Measurements from ENCODE around the gene SORCS2. TPM values are rescaled to one million over a fixed set of nuclear protein-coding genes. Genes with fewer than 3 reads are reported as not detected.

The SORCS2 gene
- total RNA-seq, 4 donors from 2014 or later: 0.48 to 1.8 (median 0.68) TPM; not detected in 1

DNA sequence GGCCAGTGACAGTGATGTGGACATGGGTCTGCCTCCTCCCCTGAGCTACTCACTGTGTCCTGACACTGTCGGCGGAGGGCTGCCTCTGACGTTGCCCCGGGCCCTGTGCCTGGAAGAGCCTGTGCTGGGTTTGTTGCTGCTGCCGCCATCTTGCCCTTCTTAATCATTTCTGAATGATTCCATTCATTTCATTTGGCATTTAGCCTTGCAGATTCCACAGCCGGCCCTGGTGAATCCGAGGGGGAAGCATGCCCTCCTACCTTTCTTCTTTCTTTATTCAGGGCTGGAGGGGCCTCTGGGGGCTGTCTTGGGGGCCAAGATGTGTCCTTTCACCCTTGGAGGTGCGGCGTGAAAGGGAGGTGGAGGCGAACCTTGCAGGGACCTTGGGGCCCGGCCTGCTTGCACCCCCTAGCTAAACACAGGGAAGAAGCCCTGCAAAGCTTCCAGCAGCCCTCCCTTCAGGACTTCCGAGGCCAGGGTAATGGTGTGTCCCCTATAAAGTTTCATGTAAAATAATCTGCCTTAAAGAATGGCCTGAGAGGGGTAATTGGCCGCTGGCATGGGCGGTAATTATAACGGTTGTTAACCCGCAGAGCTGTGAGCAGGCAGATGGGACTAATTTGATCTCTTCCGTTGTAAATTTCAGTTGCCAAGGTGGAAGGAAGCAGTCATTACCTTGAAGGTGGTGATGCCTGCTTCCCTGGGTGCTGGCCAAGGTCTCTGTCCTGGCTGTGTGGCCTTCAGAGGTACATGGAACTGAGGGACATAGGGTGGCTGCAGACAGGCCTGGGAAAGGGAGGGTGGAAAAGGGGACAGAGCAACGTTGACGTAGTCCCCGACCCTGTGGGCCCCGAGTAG, 150.1 kb downstream of the SORCS2 start:
- in situ Hi-C loops (cut with MboI; ENCODE audit: low pct_ligation_motif_present in 1 of 4, low pct_unique_long_range_greater_than_20kb in 1 of 4, low sequenced_read_pairs in 3 of 4): no loop called here
- Histone ChIP-seq H3K4me3 (no peak overlapping the region), H3K27me3 (no peaks in the 10 kb centered on the region), H3K9me3 (peaks cover 0 to 3% of the 10 kb centered on the region in 2 donors), H3K27ac (no peak overlapping the region), H3K4me1 (no peaks in the 10 kb centered on the region), H3K36me3 (no peaks in the 10 kb centered on the region)
- whole genome bisulfite sequencing, 2 donors (ENCODE audit: low coverage in 1 of 2): 86 to 90% methylated on average over 2 to 21 of the region's 21 CpGs
- DNase-seq: no peak
- TF ChIP-seq EP300 (IDR thresholded peaks at IDR 0.05; ENCODE audit: low read depth): no peak
- no peak for TF ChIP-seq POLR2AphosphoS5 (IDR thresholded peaks at IDR 0.05)
- TF ChIP-seq POLR2A (IDR thresholded peaks at IDR 0.05): no peak
- TF ChIP-seq, protein P1, sequence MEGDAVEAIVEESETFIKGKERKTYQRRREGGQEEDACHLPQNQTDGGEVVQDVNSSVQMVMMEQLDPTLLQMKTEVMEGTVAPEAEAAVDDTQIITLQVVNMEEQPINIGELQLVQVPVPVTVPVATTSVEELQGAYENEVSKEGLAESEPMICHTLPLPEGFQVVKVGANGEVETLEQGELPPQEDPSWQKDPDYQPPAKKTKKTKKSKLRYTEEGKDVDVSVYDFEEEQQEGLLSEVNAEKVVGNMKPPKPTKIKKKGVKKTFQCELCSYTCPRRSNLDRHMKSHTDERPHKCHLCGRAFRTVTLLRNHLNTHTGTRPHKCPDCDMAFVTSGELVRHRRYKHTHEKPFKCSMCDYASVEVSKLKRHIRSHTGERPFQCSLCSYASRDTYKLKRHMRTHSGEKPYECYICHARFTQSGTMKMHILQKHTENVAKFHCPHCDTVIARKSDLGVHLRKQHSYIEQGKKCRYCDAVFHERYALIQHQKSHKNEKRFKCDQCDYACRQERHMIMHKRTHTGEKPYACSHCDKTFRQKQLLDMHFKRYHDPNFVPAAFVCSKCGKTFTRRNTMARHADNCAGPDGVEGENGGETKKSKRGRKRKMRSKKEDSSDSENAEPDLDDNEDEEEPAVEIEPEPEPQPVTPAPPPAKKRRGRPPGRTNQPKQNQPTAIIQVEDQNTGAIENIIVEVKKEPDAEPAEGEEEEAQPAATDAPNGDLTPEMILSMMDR (IDR thresholded peaks at IDR 0.05): no peak
- intact Hi-C loops (cut with DNase I; ENCODE audit: low total_unique reads): no loop called here

DNA sequence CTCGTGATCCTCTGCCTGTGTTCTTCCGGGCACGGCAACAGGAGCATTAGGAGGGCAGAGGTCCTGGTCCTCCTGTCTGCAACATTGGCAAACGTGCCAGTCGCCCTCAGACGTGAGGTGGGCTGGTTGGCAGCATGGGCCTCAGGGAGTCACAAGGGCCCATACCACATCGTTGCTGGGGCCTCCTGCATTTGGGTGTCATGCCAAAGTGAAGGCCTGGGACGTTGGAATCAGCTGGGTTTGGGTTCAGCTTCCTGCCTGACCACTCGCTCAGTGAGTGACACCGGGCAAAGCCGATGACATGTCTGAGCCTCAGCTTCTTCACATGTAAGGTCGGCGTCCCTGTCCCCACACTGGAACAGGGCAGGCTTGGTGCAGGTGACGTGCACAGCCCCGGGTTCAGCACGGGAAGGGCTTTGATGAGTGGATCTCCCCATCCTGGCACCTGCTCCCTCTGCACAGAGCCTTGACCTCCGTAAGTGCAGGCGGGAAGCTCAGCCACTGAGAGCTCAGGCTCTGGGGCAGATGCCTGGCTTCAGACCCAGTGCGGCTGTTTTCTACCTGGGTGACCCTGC, 150.8 kb downstream of the SORCS2 start:
- no peak for DNase-seq
- intact Hi-C loops (cut with DNase I; ENCODE audit: low total_unique reads): no loop called here
- 81% methylated on average over 13 of the region's 19 CpGs; no CpG with 5 or more reads in 1 of the 2 donors for WGBS, 2 donors (ENCODE audit: low coverage in 1 of 2)
- Histone ChIP-seq H3K4me3 (no peak overlapping the region), H3K36me3 (no peaks in the 10 kb centered on the region), H3K4me1 (no peaks in the 10 kb centered on the region), H3K27me3 (no peaks in the 10 kb centered on the region), H3K27ac (no peak overlapping the region), H3K9me3 (peaks cover 0 to 3% of the 10 kb centered on the region in 2 donors)
- no peak for TF ChIP-seq POLR2A (IDR thresholded peaks at IDR 0.05)
- no peak for TF ChIP-seq EP300 (IDR thresholded peaks at IDR 0.05; ENCODE audit: low read depth)
- no peak for TF ChIP-seq POLR2AphosphoS5 (IDR thresholded peaks at IDR 0.05)
- TF ChIP-seq, protein P1 (IDR thresholded peaks at IDR 0.05): no peak
- in situ Hi-C loops (cut with MboI; ENCODE audit: low pct_ligation_motif_present in 1 of 4, low pct_unique_long_range_greater_than_20kb in 1 of 4, low sequenced_read_pairs in 3 of 4): no loop called here

DNA sequence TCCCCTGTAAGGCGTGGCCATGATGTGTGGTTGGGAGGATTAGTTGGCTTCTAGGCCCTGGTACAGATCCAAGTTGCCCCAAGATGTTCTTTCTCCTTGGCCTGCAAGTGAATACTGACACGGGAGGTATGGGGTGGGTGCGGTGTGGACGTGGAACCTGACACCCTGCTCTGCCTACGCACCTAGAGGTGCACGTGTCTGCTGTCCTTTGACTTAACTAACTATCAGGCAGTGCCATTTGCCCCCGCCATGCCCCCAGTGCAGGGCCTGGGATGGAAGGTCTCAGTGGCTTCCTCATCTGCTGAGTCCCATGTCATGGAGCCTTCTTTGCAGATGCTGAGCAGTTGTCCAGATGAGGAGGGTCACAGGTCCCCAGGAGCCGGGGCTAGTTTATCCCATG, 151.6 kb downstream of the SORCS2 start:
- no peak overlapping the region for H3K4me3 ChIP-seq
- 74 to 100% methylated on average over 1 to 6 of the region's 8 CpGs for WGBS, 2 donors (ENCODE audit: low coverage in 1 of 2)

DNA sequence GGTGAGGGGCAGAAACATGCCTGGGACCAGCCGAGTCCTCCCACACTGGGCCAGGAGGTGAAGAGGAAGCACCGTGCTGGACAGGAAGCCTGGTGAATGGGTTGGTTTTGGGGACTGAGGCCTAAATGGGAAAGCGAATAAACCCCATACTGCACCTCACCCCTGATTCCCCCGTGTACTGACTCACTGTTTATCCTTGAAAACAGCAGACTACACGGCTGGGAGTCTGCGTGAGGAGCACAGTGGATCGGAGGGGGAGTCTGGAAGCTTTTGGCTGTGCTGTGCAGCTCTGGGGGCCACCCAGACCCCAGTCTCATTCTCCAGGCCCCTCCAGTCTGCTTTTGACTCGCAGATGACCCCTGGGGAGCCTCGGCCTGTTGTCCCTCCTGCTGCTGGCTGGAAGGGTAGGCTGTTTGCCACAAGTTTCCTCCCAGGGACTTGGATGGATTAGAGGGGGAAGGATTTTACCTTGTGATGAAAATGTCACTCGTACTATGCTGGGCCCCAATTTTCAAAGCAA, 152.4 kb downstream of the SORCS2 start:
- in situ Hi-C loops (cut with MboI; ENCODE audit: low pct_ligation_motif_present in 1 of 4, low pct_unique_long_range_greater_than_20kb in 1 of 4, low sequenced_read_pairs in 3 of 4) (no loop called here), intact Hi-C loops (cut with DNase I; ENCODE audit: low total_unique reads) (no loop called here)
- TF ChIP-seq POLR2AphosphoS5 (IDR thresholded peaks at IDR 0.05): no peak
- TF ChIP-seq EP300 (IDR thresholded peaks at IDR 0.05; ENCODE audit: low read depth): no peak
- TF ChIP-seq, protein P1 (IDR thresholded peaks at IDR 0.05): no peak
- no peak for TF ChIP-seq POLR2A (IDR thresholded peaks at IDR 0.05)
- H3K27me3 ChIP-seq: no peaks in the 10 kb centered on the region
- no peaks in the 10 kb centered on the region for H3K36me3 ChIP-seq
- H3K9me3 ChIP-seq: peaks cover 0 to 3% of the 10 kb centered on the region in 2 donors
- H3K4me3 ChIP-seq: no peak overlapping the region
- no peak overlapping the region for H3K27ac ChIP-seq
- no peaks in the 10 kb centered on the region for H3K4me1 ChIP-seq
- 71 to 80% methylated on average over 1 to 10 of the region's 10 CpGs for WGBS, 2 donors (ENCODE audit: low coverage in 1 of 2)
- no peak for DNase-seq

More for the DNA sequence above, 151.6 kb downstream of the SORCS2 start:
- Histone ChIP-seq H3K27me3 (no peaks in the 10 kb centered on the region), H3K36me3 (no peaks in the 10 kb centered on the region), H3K9me3 (peaks cover 0 to 3% of the 10 kb centered on the region in 2 donors), H3K27ac (no peak overlapping the region), H3K4me1 (no peaks in the 10 kb centered on the region)
- TF ChIP-seq POLR2A (IDR thresholded peaks at IDR 0.05) (no peak), POLR2AphosphoS5 (IDR thresholded peaks at IDR 0.05) (no peak), EP300 (IDR thresholded peaks at IDR 0.05; ENCODE audit: low read depth) (no peak)
- TF ChIP-seq, protein P1 (IDR thresholded peaks at IDR 0.05): no peak
- no peak for DNase-seq
- in situ Hi-C loops (cut with MboI; ENCODE audit: low pct_ligation_motif_present in 1 of 4, low pct_unique_long_range_greater_than_20kb in 1 of 4, low sequenced_read_pairs in 3 of 4) (no loop called here), intact Hi-C loops (cut with DNase I; ENCODE audit: low total_unique reads) (no loop called here)
